Measurements from ENCODE around the gene STIM2. TPM values are rescaled to one million over a fixed set of nuclear protein-coding genes. Genes with fewer than 3 reads are reported as not detected.

Gene STIM2
- total and polyA plus RNA-seq, 2 donors: 14.9 to 34.9 TPM

GRCh38 chr4:26866781-26867180, 6.1 kb downstream of the STIM2 start:
- H3K27ac ChIP-seq (ENCODE audit: low read depth): no peak overlapping the region
- no peak overlapping the region for H3K4me3 ChIP-seq (ENCODE audit: low read depth, low read length)
- H3K4me1 ChIP-seq (ENCODE audit: insufficient read depth): no peaks in the 10 kb centered on the region
- H3K36me3 ChIP-seq (ENCODE audit: insufficient read depth): no peaks in the 10 kb centered on the region
- DNase-seq (ENCODE audit: extremely low spot score): no peak
- 65% methylated on average over 2 of the region's 2 CpGs for WGBS

GRCh38 chr4:26867914-26868684, 7.5 kb downstream of the STIM2 start:
- DNase-seq (ENCODE audit: extremely low spot score): no peak
- no peak overlapping the region for H3K27ac ChIP-seq (ENCODE audit: low read depth)
- H3K4me3 ChIP-seq (ENCODE audit: low read depth, low read length): no peak overlapping the region
- H3K36me3 ChIP-seq (ENCODE audit: insufficient read depth): no peaks in the 10 kb centered on the region
- no peaks in the 10 kb centered on the region for H3K4me1 ChIP-seq (ENCODE audit: insufficient read depth)
- WGBS: 65% methylated on average over 3 of the region's 3 CpGs

- 95% methylated on average over 2 of the region's 2 CpGs for WGBS
- Histone ChIP-seq H3K36me3 (ENCODE audit: insufficient read depth) (no peaks in the 10 kb centered on the region), H3K4me3 (ENCODE audit: low read depth, low read length) (no peak overlapping the region), H3K4me1 (ENCODE audit: insufficient read depth) (no peaks in the 10 kb centered on the region), H3K27ac (ENCODE audit: low read depth) (no peak overlapping the region)
- no peak for DNase-seq (ENCODE audit: extremely low spot score)
Observed at GRCh38 chr4:26870576-26871262, 10.1 kb downstream of the STIM2 start.

GRCh38 chr4:26871611-26872010, 11.0 kb downstream of the STIM2 start:
- Histone ChIP-seq H3K36me3 (ENCODE audit: insufficient read depth) (no peaks in the 10 kb centered on the region), H3K4me1 (ENCODE audit: insufficient read depth) (no peaks in the 10 kb centered on the region), H3K4me3 (ENCODE audit: low read depth, low read length) (no peak overlapping the region), H3K27ac (ENCODE audit: low read depth) (no peak overlapping the region)
- 56% methylated on average over 3 of the region's 3 CpGs for WGBS
- DNase-seq (ENCODE audit: extremely low spot score): no peak

GRCh38 chr4:26873391-26874026, 12.9 kb downstream of the STIM2 start:
- H3K4me3 ChIP-seq (ENCODE audit: low read depth, low read length): no peak overlapping the region
- H3K4me1 ChIP-seq (ENCODE audit: insufficient read depth): no peaks in the 10 kb centered on the region
- H3K36me3 ChIP-seq (ENCODE audit: insufficient read depth): no peaks in the 10 kb centered on the region
- DNase-seq (ENCODE audit: extremely low spot score): no peak
- no peak overlapping the region for H3K27ac ChIP-seq (ENCODE audit: low read depth)
- WGBS: 93% methylated on average over 10 of the region's 10 CpGs

GRCh38 chr4:26874110-26874509, 13.5 kb downstream of the STIM2 start:
- WGBS: 95% methylated on average over 7 of the region's 7 CpGs
- Histone ChIP-seq H3K4me1 (ENCODE audit: insufficient read depth) (no peaks in the 10 kb centered on the region), H3K27ac (ENCODE audit: low read depth) (no peak overlapping the region)

GRCh38 chr4:26877406-26877805, 16.8 kb downstream of the STIM2 start:
- Histone ChIP-seq H3K27ac (ENCODE audit: low read depth) (no peak overlapping the region), H3K4me3 (ENCODE audit: low read depth, low read length) (no peak overlapping the region), H3K36me3 (ENCODE audit: insufficient read depth) (no peaks in the 10 kb centered on the region), H3K4me1 (ENCODE audit: insufficient read depth) (no peaks in the 10 kb centered on the region)
- no peak for DNase-seq (ENCODE audit: extremely low spot score)
- WGBS: 94% methylated on average over 3 of the region's 3 CpGs

More at GRCh38 chr4:26874110-26874509, 13.5 kb downstream of the STIM2 start:
- H3K4me3 ChIP-seq (ENCODE audit: low read depth, low read length): no peak overlapping the region
- no peak for DNase-seq (ENCODE audit: extremely low spot score)
- H3K36me3 ChIP-seq (ENCODE audit: insufficient read depth): no peaks in the 10 kb centered on the region

GRCh38 chr4:26877961-26878360, 17.3 kb downstream of the STIM2 start:
- DNase-seq (ENCODE audit: extremely low spot score): no peak
- Histone ChIP-seq H3K27ac (ENCODE audit: low read depth) (no peak overlapping the region), H3K36me3 (ENCODE audit: insufficient read depth) (no peaks in the 10 kb centered on the region), H3K4me1 (ENCODE audit: insufficient read depth) (no peaks in the 10 kb centered on the region), H3K4me3 (ENCODE audit: low read depth, low read length) (no peak overlapping the region)
- WGBS: 98% methylated on average over 3 of the region's 3 CpGs

- WGBS: 78% methylated on average over 5 of the region's 5 CpGs
Observed at GRCh38 chr4:26878794-26879391, 18.3 kb downstream of the STIM2 start.

GRCh38 chr4:26879805-26880204, 19.2 kb downstream of the STIM2 start:
- Histone ChIP-seq H3K27ac (ENCODE audit: low read depth) (no peak overlapping the region), H3K4me1 (ENCODE audit: insufficient read depth) (no peaks in the 10 kb centered on the region), H3K4me3 (ENCODE audit: low read depth, low read length) (no peak overlapping the region), H3K36me3 (ENCODE audit: insufficient read depth) (no peaks in the 10 kb centered on the region)
- no peak for DNase-seq (ENCODE audit: extremely low spot score)
- WGBS: 95% methylated on average over 2 of the region's 2 CpGs

More at GRCh38 chr4:26878794-26879391, 18.3 kb downstream of the STIM2 start:
- Histone ChIP-seq H3K36me3 (ENCODE audit: insufficient read depth) (no peaks in the 10 kb centered on the region), H3K4me1 (ENCODE audit: insufficient read depth) (no peaks in the 10 kb centered on the region), H3K27ac (ENCODE audit: low read depth) (peak overlapping the region; percentile 18), H3K4me3 (ENCODE audit: low read depth, low read length) (no peak overlapping the region)
- DNase-seq (ENCODE audit: extremely low spot score): no peak

GRCh38 chr4:26884026-26884425, 23.4 kb downstream of the STIM2 start:
- DNase-seq (ENCODE audit: extremely low spot score): no peak
- 71% methylated on average over 2 of the region's 2 CpGs for whole genome bisulfite sequencing
- Histone ChIP-seq H3K4me3 (ENCODE audit: low read depth, low read length) (no peak overlapping the region), H3K4me1 (ENCODE audit: insufficient read depth) (peaks cover 3% of the 10 kb centered on the region), H3K27ac (ENCODE audit: low read depth) (no peak overlapping the region), H3K36me3 (ENCODE audit: insufficient read depth) (no peaks in the 10 kb centered on the region)

GRCh38 chr4:26884486-26884988, 23.9 kb downstream of the STIM2 start:
- Histone ChIP-seq H3K27ac (ENCODE audit: low read depth) (peak overlapping the region; percentile 10), H3K4me3 (ENCODE audit: low read depth, low read length) (no peak overlapping the region), H3K36me3 (ENCODE audit: insufficient read depth) (no peaks in the 10 kb centered on the region), H3K4me1 (ENCODE audit: insufficient read depth) (peaks cover 3% of the 10 kb centered on the region)
- WGBS: 74% methylated on average over 5 of the region's 5 CpGs
- no peak for DNase-seq (ENCODE audit: extremely low spot score)

- Histone ChIP-seq H3K4me1 (ENCODE audit: insufficient read depth) (peaks cover 3% of the 10 kb centered on the region), H3K4me3 (ENCODE audit: low read depth, low read length) (no peak overlapping the region), H3K27ac (ENCODE audit: low read depth) (no peak overlapping the region), H3K36me3 (ENCODE audit: insufficient read depth) (no peaks in the 10 kb centered on the region)
- 73% methylated on average over 2 of the region's 2 CpGs for WGBS
- peak; percentile 17 for DNase-seq (ENCODE audit: extremely low spot score)
Observed at GRCh38 chr4:26885912-26886274, 25.3 kb downstream of the STIM2 start.
